WTC11 (cell line): ENCODE measurements around the gene ZMIZ1. TPM values are rescaled to one million over a fixed set of nuclear protein-coding genes. Genes with fewer than 3 reads are reported as not detected.

Source experiments
- ATAC-seq: fragments of 200-7000 bp; cut with Tn5 transposase; 2 replicates; pipeline ENCODE4 v1.10.0; 2021; ENCODE audit warnings: mild to moderate bottlenecking, moderate library complexity
- CTCF ChIA-PET: fragments of 300-600 bp; sonication (Branson Sonifier 250); formaldehyde crosslinking; loops from one replicate; lab custom pipeline; 2021; ENCODE audit warnings: antibody characterized with exemption; lab: Charles Lee
- POLR2A ChIA-PET: fragments of 350-600 bp; sonication (Branson Sonifier 250); formaldehyde crosslinking; loops from one replicate; lab custom pipeline; 2021; ENCODE audit warnings: antibody characterized with exemption; lab: Charles Lee
- DNase-seq: peaks from one replicate; pipeline ENCODE4 v3.0.0; 2021; ENCODE audit warnings: low spot score
- H3K27ac Mint-ChIP-seq: 2 replicates; pipeline ENCODE4 v1.8.0; 2021; ENCODE audit warnings: mixed read lengths
- H3K27me3 Mint-ChIP-seq: 2 replicates; pipeline ENCODE4 v1.8.0; 2021; ENCODE audit warnings: low read depth, mild to moderate bottlenecking, moderate library complexity, mixed read lengths
- H3K36me3 Mint-ChIP-seq: 2 replicates; pipeline ENCODE4 v1.8.0; 2021; ENCODE audit warnings: mixed read lengths
- H3K4me1 Mint-ChIP-seq: 2 replicates; pipeline ENCODE4 v1.8.0; 2022; ENCODE audit warnings: mixed read lengths
- H3K4me3 Mint-ChIP-seq: 2 replicates; pipeline ENCODE4 v1.8.0; 2021; ENCODE audit warnings: mild to moderate bottlenecking, moderate library complexity, mixed read lengths
- H3K9me3 Mint-ChIP-seq: 2 replicates; pipeline ENCODE4 v1.8.0; 2021; ENCODE audit warnings: mixed read lengths
- FOXK1 ChIP-seq: sonication (generic); formaldehyde crosslinking; IDR thresholded peaks from 2 replicates; pipeline ENCODE4 v1.8.0; 2022; ENCODE audit warnings: mild to moderate bottlenecking, moderate library complexity, missing genetic modification reagents
- FOXP1 ChIP-seq: sonication (generic); formaldehyde crosslinking; IDR thresholded peaks from 2 replicates; pipeline ENCODE4 v1.8.0; 2022; ENCODE audit warnings: missing genetic modification reagents, mild to moderate bottlenecking, moderate library complexity, borderline replicate concordance
- MYBL2 ChIP-seq: sonication (generic); formaldehyde crosslinking; IDR thresholded peaks from 2 replicates; pipeline ENCODE4 v1.8.1; 2023; ENCODE audit warnings: mild to moderate bottlenecking, moderate library complexity, missing genetic modification reagents
- SP1 ChIP-seq: sonication (generic); formaldehyde crosslinking; conservative IDR thresholded peaks from 2 replicates; pipeline ENCODE4 v1.8.1; 2022; ENCODE audit warnings: missing genetic modification reagents
- TEAD4 ChIP-seq: sonication (generic); formaldehyde crosslinking; IDR thresholded peaks from 2 replicates; pipeline ENCODE4 v1.8.0; 2022; ENCODE audit warnings: mild to moderate bottlenecking, missing genetic modification reagents
- ZNF219 ChIP-seq: sonication (generic); formaldehyde crosslinking; IDR thresholded peaks from 2 replicates; pipeline ENCODE4 v1.8.0; 2023; ENCODE audit warnings: missing genetic modification reagents, mild to moderate bottlenecking, borderline replicate concordance
- ZNF671 ChIP-seq: fragments of 250-450 bp; sonication (Bioruptor Pico); IDR thresholded peaks from 2 replicates; pipeline ENCODE4 v1.8.0; 2021; ENCODE audit warnings: mild to moderate bottlenecking
- total RNA-seq: library from RNA; stranded (reverse); gene quantifications from 3 replicates; pipeline ENCODE4 v1.2.3, GENCODE V29; 2021
- TF ChIP-seq, protein P1 (sequence below): sonication (generic); formaldehyde crosslinking; conservative IDR thresholded peaks from 2 replicates; pipeline ENCODE4 v1.8.1; 2022; ENCODE audit warnings: mild to moderate bottlenecking, missing genetic modification reagents
- TF ChIP-seq, protein P2 (sequence below): sonication (generic); formaldehyde crosslinking; IDR thresholded peaks from 2 replicates; pipeline ENCODE4 v1.8.0; 2023; ENCODE audit warnings: missing genetic modification reagents, mild to moderate bottlenecking, borderline replicate concordance
- TF ChIP-seq, protein P3 (sequence below): sonication (generic); formaldehyde crosslinking; IDR thresholded peaks from 2 replicates; pipeline ENCODE4 v1.8.1; 2023; ENCODE audit warnings: mild to moderate bottlenecking, missing genetic modification reagents, moderate library complexity
- TF ChIP-seq, protein P4 (sequence below): sonication (generic); formaldehyde crosslinking; IDR thresholded peaks from 2 replicates; pipeline ENCODE4 v1.8.1; 2022; ENCODE audit warnings: missing genetic modification reagents, borderline replicate concordance
- TF ChIP-seq, protein P5 (sequence below): sonication (generic); formaldehyde crosslinking; IDR thresholded peaks from 2 replicates; pipeline ENCODE4 v1.8.1; 2023; ENCODE audit warnings: mild to moderate bottlenecking, moderate library complexity, missing genetic modification reagents
- TF ChIP-seq, protein P6 (sequence below): fragments of 250-450 bp; sonication (Bioruptor Pico); IDR thresholded peaks from 2 replicates; pipeline ENCODE4 v1.9.0; 2021; ENCODE audit warnings: mild to moderate bottlenecking, borderline replicate concordance
- TF ChIP-seq, protein P7 (sequence below): sonication (generic); formaldehyde crosslinking; IDR thresholded peaks from 2 replicates; pipeline ENCODE4 v1.8.1; 2023; ENCODE audit warnings: mild to moderate bottlenecking, missing genetic modification reagents, moderate library complexity
- TF ChIP-seq, protein P8 (sequence below): fragments of 250-450 bp; sonication (Bioruptor Pico); IDR thresholded peaks from 2 replicates; pipeline ENCODE4 v1.9.0; 2021; ENCODE audit warnings: moderate library complexity, mild to moderate bottlenecking, inconsistent platforms, borderline replicate concordance
- TF ChIP-seq, protein P9 (sequence below): sonication (generic); formaldehyde crosslinking; IDR thresholded peaks from 2 replicates; pipeline ENCODE4 v1.8.1; 2022; ENCODE audit warnings: mild to moderate bottlenecking, moderate library complexity, missing genetic modification reagents

The ZMIZ1 gene
- total RNA-seq, 1 experiment from 2014 or later, result 44.4 TPM

DNA sequence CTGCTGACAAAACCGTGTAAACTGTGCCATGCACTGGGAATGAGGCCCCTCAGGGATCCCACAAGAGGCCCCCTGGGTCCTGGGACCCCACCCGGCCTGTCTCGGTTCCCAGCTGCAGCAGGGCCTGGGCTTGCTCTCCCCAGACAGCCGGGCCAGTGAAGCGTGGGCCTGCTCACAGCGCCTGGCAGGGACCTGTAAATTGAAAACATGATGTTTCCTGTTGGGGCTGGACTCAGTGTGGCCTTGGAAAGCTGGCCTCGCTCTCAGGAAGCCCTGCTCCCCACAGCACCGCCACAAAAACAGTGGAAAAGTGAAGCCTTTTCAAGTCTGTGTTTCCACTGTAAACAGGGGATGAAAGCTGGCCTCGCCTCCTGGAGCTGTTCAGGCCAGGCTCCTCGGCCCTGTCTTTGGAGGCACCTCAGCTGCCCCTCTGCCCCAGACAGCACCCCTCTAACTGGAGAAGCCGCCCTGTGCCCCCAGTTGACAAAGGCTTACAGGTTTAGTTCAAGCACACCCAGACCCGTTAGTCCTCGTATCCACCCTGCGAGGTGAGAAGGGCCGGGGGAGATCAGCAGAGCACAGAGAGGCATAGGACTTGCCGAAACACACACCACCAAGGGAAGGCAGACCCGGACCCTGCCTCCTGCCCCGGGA is 108.3 kb downstream of the ZMIZ1 start:
- ChIA-PET CTCF (interaction anchor here (1.6 to 3.4 kb wide), 2 partner anchors 12 to 18 kb away, joined by 3 to 17 read pairs; no protein-coding TSS in a partner anchor), POLR2A (interaction anchor here (1.0 kb wide), 1 partner anchor 108 kb away, joined by 3 read pairs; the partner anchor contains the start of gene ZMIZ1)
- peaks cover 24% of the 10 kb centered on the region for H3K4me1 Mint-ChIP-seq
- no peak overlapping the region for H3K27ac Mint-ChIP-seq
- no peaks in the 10 kb centered on the region for H3K27me3 Mint-ChIP-seq
- no peaks in the 10 kb centered on the region for H3K9me3 Mint-ChIP-seq
- H3K4me3 Mint-ChIP-seq, result no peak overlapping the region
- no peaks in the 10 kb centered on the region for H3K36me3 Mint-ChIP-seq
- ATAC-seq (no peak), DNase-seq (no peak)
- TF ChIP-seq, protein P1, sequence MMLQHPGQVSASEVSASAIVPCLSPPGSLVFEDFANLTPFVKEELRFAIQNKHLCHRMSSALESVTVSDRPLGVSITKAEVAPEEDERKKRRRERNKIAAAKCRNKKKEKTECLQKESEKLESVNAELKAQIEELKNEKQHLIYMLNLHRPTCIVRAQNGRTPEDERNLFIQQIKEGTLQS (CRISPR knock-in tag), result no peak
- no peak for TF ChIP-seq FOXK1 (CRISPR knock-in tag)

DNA sequence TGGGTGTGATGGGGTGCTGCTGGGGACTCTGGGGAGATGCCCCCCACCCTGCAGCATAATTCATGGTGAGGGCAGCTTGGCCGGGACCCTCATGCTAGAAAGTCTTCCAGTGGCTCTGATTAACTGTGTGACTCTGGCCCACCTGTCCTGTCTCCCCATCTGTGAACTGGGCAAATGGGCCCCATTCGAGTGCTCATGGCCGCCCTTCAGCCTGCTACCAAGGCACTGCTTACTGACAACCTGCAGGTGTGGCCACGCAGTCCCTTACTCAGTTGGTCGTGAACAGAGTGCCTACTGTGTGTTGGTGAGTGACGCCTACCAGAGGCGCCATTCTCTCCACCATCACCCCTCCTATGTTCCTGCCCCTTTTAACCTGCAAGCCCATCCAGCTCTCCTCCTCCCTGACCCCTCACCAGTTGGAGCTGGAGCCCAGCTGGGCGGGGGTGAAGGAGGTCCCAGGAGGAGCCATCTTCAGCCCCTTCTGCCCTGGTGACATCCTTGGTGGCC is 109.4 kb downstream of the ZMIZ1 start:
- POLR2A ChIA-PET, result interaction anchor here (0.5 kb wide), 1 partner anchor 144 kb away, joined by 3 read pairs; no protein-coding TSS in a partner anchor
- no peaks in the 10 kb centered on the region for H3K27me3 Mint-ChIP-seq
- H3K36me3 Mint-ChIP-seq, result no peaks in the 10 kb centered on the region
- peaks cover 24% of the 10 kb centered on the region for H3K4me1 Mint-ChIP-seq
- DNase-seq, result no peak
- no peak overlapping the region for H3K27ac Mint-ChIP-seq
- H3K9me3 Mint-ChIP-seq, result no peaks in the 10 kb centered on the region
- ATAC-seq, result no peak
- H3K4me3 Mint-ChIP-seq, result no peak overlapping the region
- CTCF ChIA-PET, result interaction anchor here (3.4 kb wide), 1 partner anchor 17 kb away, joined by 17 read pairs; no protein-coding TSS in a partner anchor
- TF ChIP-seq, protein P2, sequence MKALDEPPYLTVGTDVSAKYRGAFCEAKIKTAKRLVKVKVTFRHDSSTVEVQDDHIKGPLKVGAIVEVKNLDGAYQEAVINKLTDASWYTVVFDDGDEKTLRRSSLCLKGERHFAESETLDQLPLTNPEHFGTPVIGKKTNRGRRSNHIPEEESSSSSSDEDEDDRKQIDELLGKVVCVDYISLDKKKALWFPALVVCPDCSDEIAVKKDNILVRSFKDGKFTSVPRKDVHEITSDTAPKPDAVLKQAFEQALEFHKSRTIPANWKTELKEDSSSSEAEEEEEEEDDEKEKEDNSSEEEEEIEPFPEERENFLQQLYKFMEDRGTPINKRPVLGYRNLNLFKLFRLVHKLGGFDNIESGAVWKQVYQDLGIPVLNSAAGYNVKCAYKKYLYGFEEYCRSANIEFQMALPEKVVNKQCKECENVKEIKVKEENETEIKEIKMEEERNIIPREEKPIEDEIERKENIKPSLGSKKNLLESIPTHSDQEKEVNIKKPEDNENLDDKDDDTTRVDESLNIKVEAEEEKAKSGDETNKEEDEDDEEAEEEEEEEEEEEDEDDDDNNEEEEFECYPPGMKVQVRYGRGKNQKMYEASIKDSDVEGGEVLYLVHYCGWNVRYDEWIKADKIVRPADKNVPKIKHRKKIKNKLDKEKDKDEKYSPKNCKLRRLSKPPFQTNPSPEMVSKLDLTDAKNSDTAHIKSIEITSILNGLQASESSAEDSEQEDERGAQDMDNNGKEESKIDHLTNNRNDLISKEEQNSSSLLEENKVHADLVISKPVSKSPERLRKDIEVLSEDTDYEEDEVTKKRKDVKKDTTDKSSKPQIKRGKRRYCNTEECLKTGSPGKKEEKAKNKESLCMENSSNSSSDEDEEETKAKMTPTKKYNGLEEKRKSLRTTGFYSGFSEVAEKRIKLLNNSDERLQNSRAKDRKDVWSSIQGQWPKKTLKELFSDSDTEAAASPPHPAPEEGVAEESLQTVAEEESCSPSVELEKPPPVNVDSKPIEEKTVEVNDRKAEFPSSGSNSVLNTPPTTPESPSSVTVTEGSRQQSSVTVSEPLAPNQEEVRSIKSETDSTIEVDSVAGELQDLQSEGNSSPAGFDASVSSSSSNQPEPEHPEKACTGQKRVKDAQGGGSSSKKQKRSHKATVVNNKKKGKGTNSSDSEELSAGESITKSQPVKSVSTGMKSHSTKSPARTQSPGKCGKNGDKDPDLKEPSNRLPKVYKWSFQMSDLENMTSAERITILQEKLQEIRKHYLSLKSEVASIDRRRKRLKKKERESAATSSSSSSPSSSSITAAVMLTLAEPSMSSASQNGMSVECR (CRISPR knock-in tag), result no peak
- no peak for TF ChIP-seq ZNF671 (CRISPR knock-in tag)
- TF ChIP-seq TEAD4 (CRISPR knock-in tag), result no peak
- TF ChIP-seq, protein P3, sequence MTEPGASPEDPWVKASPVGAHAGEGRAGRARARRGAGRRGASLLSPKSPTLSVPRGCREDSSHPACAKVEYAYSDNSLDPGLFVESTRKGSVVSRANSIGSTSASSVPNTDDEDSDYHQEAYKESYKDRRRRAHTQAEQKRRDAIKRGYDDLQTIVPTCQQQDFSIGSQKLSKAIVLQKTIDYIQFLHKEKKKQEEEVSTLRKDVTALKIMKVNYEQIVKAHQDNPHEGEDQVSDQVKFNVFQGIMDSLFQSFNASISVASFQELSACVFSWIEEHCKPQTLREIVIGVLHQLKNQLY (CRISPR knock-in tag), result no peak
- TF ChIP-seq SP1 (CRISPR knock-in tag), result no peak
- TF ChIP-seq, protein P4, sequence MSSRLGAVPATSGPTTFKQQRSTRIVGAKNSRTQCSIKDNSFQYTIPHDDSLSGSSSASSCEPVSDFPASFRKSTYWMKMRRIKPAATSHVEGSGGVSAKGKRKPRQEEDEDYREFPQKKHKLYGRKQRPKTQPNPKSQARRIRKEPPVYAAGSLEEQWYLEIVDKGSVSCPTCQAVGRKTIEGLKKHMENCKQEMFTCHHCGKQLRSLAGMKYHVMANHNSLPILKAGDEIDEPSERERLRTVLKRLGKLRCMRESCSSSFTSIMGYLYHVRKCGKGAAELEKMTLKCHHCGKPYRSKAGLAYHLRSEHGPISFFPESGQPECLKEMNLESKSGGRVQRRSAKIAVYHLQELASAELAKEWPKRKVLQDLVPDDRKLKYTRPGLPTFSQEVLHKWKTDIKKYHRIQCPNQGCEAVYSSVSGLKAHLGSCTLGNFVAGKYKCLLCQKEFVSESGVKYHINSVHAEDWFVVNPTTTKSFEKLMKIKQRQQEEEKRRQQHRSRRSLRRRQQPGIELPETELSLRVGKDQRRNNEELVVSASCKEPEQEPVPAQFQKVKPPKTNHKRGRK, result no peak
- TF ChIP-seq, protein P5, sequence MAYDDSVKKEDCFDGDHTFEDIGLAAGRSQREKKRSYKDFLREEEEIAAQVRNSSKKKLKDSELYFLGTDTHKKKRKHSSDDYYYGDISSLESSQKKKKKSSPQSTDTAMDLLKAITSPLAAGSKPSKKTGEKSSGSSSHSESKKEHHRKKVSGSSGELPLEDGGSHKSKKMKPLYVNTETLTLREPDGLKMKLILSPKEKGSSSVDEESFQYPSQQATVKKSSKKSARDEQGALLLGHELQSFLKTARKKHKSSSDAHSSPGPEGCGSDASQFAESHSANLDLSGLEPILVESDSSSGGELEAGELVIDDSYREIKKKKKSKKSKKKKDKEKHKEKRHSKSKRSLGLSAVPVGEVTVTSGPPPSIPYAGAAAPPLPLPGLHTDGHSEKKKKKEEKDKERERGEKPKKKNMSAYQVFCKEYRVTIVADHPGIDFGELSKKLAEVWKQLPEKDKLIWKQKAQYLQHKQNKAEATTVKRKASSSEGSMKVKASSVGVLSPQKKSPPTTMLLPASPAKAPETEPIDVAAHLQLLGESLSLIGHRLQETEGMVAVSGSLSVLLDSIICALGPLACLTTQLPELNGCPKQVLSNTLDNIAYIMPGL (CRISPR knock-in tag), result no peak
- TF ChIP-seq, protein P6, sequence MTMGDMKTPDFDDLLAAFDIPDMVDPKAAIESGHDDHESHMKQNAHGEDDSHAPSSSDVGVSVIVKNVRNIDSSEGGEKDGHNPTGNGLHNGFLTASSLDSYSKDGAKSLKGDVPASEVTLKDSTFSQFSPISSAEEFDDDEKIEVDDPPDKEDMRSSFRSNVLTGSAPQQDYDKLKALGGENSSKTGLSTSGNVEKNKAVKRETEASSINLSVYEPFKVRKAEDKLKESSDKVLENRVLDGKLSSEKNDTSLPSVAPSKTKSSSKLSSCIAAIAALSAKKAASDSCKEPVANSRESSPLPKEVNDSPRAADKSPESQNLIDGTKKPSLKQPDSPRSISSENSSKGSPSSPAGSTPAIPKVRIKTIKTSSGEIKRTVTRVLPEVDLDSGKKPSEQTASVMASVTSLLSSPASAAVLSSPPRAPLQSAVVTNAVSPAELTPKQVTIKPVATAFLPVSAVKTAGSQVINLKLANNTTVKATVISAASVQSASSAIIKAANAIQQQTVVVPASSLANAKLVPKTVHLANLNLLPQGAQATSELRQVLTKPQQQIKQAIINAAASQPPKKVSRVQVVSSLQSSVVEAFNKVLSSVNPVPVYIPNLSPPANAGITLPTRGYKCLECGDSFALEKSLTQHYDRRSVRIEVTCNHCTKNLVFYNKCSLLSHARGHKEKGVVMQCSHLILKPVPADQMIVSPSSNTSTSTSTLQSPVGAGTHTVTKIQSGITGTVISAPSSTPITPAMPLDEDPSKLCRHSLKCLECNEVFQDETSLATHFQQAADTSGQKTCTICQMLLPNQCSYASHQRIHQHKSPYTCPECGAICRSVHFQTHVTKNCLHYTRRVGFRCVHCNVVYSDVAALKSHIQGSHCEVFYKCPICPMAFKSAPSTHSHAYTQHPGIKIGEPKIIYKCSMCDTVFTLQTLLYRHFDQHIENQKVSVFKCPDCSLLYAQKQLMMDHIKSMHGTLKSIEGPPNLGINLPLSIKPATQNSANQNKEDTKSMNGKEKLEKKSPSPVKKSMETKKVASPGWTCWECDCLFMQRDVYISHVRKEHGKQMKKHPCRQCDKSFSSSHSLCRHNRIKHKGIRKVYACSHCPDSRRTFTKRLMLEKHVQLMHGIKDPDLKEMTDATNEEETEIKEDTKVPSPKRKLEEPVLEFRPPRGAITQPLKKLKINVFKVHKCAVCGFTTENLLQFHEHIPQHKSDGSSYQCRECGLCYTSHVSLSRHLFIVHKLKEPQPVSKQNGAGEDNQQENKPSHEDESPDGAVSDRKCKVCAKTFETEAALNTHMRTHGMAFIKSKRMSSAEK (CRISPR knock-in tag), result no peak
- TF ChIP-seq FOXP1 (CRISPR knock-in tag), result no peak
- TF ChIP-seq, protein P7, sequence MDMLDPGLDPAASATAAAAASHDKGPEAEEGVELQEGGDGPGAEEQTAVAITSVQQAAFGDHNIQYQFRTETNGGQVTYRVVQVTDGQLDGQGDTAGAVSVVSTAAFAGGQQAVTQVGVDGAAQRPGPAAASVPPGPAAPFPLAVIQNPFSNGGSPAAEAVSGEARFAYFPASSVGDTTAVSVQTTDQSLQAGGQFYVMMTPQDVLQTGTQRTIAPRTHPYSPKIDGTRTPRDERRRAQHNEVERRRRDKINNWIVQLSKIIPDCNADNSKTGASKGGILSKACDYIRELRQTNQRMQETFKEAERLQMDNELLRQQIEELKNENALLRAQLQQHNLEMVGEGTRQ (CRISPR knock-in tag), result no peak
- TF ChIP-seq ZNF219 (CRISPR knock-in tag), result no peak
- TF ChIP-seq MYBL2 (CRISPR knock-in tag), result no peak
- TF ChIP-seq, protein P8, sequence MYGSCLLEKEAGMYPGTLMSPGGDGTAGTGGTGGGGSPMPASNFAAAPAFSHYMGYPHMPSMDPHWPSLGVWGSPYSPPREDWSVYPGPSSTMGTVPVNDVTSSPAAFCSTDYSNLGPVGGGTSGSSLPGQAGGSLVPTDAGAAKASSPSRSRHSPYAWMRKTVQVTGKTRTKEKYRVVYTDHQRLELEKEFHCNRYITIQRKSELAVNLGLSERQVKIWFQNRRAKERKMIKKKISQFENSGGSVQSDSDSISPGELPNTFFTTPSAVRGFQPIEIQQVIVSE, result no peak
- TF ChIP-seq, protein P9, sequence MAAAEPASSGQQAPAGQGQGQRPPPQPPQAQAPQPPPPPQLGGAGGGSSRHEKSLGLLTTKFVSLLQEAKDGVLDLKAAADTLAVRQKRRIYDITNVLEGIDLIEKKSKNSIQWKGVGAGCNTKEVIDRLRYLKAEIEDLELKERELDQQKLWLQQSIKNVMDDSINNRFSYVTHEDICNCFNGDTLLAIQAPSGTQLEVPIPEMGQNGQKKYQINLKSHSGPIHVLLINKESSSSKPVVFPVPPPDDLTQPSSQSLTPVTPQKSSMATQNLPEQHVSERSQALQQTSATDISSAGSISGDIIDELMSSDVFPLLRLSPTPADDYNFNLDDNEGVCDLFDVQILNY, result no peak
